Hepatocyte (in vitro differentiated cells): ENCODE measurements around the gene HSPBAP1. TPM values are rescaled to one million over a fixed set of nuclear protein-coding genes. Genes with fewer than 3 reads are reported as not detected.
A peak's percentile ranks its signal among the peaks of the same experiment; 100 is the strongest.

Source experiments
- DNase-seq: peaks from one replicate; pipeline ENCODE4 v3.0.0-alpha.2; 2016; ENCODE audit warnings: low spot score
- H2AFZ ChIP-seq: fragments of 200-600 bp; sonication (generic); 2 replicates; pipeline ENCODE4 v1.6.0; 2016; ENCODE audit warnings: antibody characterized with exemption, mild to moderate bottlenecking
- H3K27ac ChIP-seq: fragments of 200-600 bp; sonication (generic); 2 replicates; pipeline ENCODE4 v1.5.1; 2016; ENCODE audit warnings: mild to moderate bottlenecking
- H3K27me3 ChIP-seq: fragments of 200-600 bp; sonication (generic); 2 replicates; pipeline ENCODE4 v1.6.1; 2016
- H3K36me3 ChIP-seq: fragments of 200-600 bp; sonication (generic); replicated peaks from 2 replicates; pipeline ENCODE4 v1.5.1; 2016; ENCODE audit warnings: low read depth; ENCODE audit not compliant: insufficient read depth
- H3K4me1 ChIP-seq: fragments of 200-600 bp; sonication (generic); 2 replicates; pipeline ENCODE4 v1.5.1; 2016; ENCODE audit warnings: mild to moderate bottlenecking, moderate library complexity; ENCODE audit not compliant: insufficient read depth
- H3K4me2 ChIP-seq: fragments of 200-600 bp; sonication (generic); 2 replicates; pipeline ENCODE4 v1.6.0; 2016
- H3K4me3 ChIP-seq: fragments of 200-600 bp; sonication (generic); 2 replicates; pipeline ENCODE4 v1.5.1; 2016; ENCODE audit warnings: mild to moderate bottlenecking
- H3K79me2 ChIP-seq: fragments of 200-600 bp; sonication (generic); 2 replicates; pipeline ENCODE4 v1.6.0; 2017; ENCODE audit warnings: mild to moderate bottlenecking
- H3K9me2 ChIP-seq: fragments of 200-600 bp; sonication (generic); replicated peaks from 2 replicates; pipeline ENCODE4 v1.6.0; 2017; ENCODE audit warnings: mild to moderate bottlenecking; ENCODE audit not compliant: insufficient read depth
- H3K9me3 ChIP-seq: fragments of 200-600 bp; sonication (generic); 2 replicates; pipeline ENCODE4 v1.5.1; 2016; ENCODE audit warnings: low read depth, mild to moderate bottlenecking
- H4K20me1 ChIP-seq: fragments of 200-600 bp; sonication (generic); 2 replicates; pipeline ENCODE4 v1.6.0; 2016; ENCODE audit warnings: mild to moderate bottlenecking; ENCODE audit not compliant: insufficient read depth, poor library complexity, severe bottlenecking
- CTCF ChIP-seq: fragments of 200-600 bp; sonication (generic); IDR thresholded peaks from 2 replicates; pipeline ENCODE4 v1.5.1; 2016; ENCODE audit warnings: antibody characterized with exemption, mild to moderate bottlenecking; ENCODE audit not compliant: poor library complexity
- EZH2 ChIP-seq: fragments of 200-600 bp; sonication (generic); IDR thresholded peaks from 2 replicates; pipeline ENCODE4 v1.6.1; 2016; ENCODE audit warnings: antibody characterized with exemption, mild to moderate bottlenecking, borderline replicate concordance
- EZH2phosphoT487 ChIP-seq: fragments of 200-600 bp; sonication (generic); IDR thresholded peaks from one replicate; pipeline ENCODE4 v1.6.1; 2018; ENCODE audit warnings: antibody characterized with exemption, mild to moderate bottlenecking, low read depth, moderate library complexity; ENCODE audit not compliant: unreplicated experiment, severe bottlenecking
- WGBS: methylation state at CpG from one replicate; pipeline ENCODE4 v1.1.6; 2016; ENCODE audit warnings: low lambda C conversion rate; ENCODE audit errors: missing lambda C conversion rate; 5-methylcytosine and 5-hydroxymethylcytosine counted together
- polyA plus RNA-seq: library from polyadenylated mRNA; unstranded; fragments of >200 nt; fragmentation: Nextera tagmentation; extraction: Ambion mirVana; gene quantifications from 2 replicates; pipeline ENCODE4 v1.2.1, GENCODE V29; 2016
- total RNA-seq: library from RNA; depleted of rRNA; stranded (reverse); fragments of >200 nt; gene quantifications from 2 replicates; pipeline ENCODE4 v1.2.3, GENCODE V29; 2014

Gene HSPBAP1
- total and polyA plus RNA-seq, 2 experiments from 2014 or later = 6.2 to 11.0 TPM

- WGBS = 29% methylated on average over 11 of the region's 11 CpGs
Observed at GRCh38 chr3:122795674-122796195, 2.1 kb upstream of the HSPBAP1 start.

GRCh38 chr3:122794779-122795673 lies 1.4 kb upstream of the HSPBAP1 start, which contains the start of gene SLC49A4:
Gene SLC49A4, plus strand, starts transcription at chr3:122795069. Its CDS starts 124 bp downstream, at chr3:122795193.
- Histone ChIP-seq H3K36me3 (no peaks in the 10 kb centered on the region), H3K27me3 (no peaks in the 10 kb centered on the region), H2AFZ (peak within 1 kb of the TSS; percentile 85), H4K20me1 (no peaks in the 10 kb centered on the region), H3K4me3 (peak within 1 kb of the TSS; percentile 98), H3K79me2 (peaks cover 58% of the 10 kb centered on the region), H3K4me1 (peaks cover 12% of the 10 kb centered on the region), H3K9me2 (no peaks in the 10 kb centered on the region), H3K27ac (peak within 1 kb of the TSS; percentile 95), H3K9me3 (no peaks in the 10 kb centered on the region), H3K4me2 (peak within 1 kb of the TSS; percentile 90)
- TF ChIP-seq EZH2 = no peak
- TF ChIP-seq CTCF = no peak
- TF ChIP-seq EZH2phosphoT487 = no peak
- peak; percentile 92 for DNase-seq
- 2% methylated on average over 73 of the region's 84 CpGs for WGBS

More at GRCh38 chr3:122795674-122796195, 2.1 kb upstream of the HSPBAP1 start:
- Histone ChIP-seq H3K9me2 (no peaks in the 10 kb centered on the region), H3K4me1 (peaks cover 12% of the 10 kb centered on the region), H3K9me3 (no peaks in the 10 kb centered on the region), H3K27ac (peak overlapping the region; percentile 95), H3K27me3 (no peaks in the 10 kb centered on the region), H3K4me2 (peak overlapping the region; percentile 90), H3K79me2 (peaks cover 65% of the 10 kb centered on the region), H4K20me1 (no peaks in the 10 kb centered on the region), H3K4me3 (peak overlapping the region; percentile 98), H2AFZ (peak overlapping the region; percentile 85), H3K36me3 (no peaks in the 10 kb centered on the region)
- no peak for DNase-seq
- TF ChIP-seq EZH2phosphoT487 (no peak), CTCF (no peak), EZH2 (no peak)

- WGBS = under 1% methylated on average over 6 of the region's 6 CpGs
- no peaks in the 10 kb centered on the region for H3K27me3 ChIP-seq
- no peaks in the 10 kb centered on the region for H3K9me2 ChIP-seq
- no peaks in the 10 kb centered on the region for H3K9me3 ChIP-seq
- TF ChIP-seq CTCF = no peak
- peaks cover 52% of the 10 kb centered on the region for H3K79me2 ChIP-seq
- H4K20me1 ChIP-seq = no peaks in the 10 kb centered on the region
- H2AFZ ChIP-seq = peak overlapping the region; percentile 85
- H3K36me3 ChIP-seq = no peaks in the 10 kb centered on the region
- peak overlapping the region; percentile 95 for H3K27ac ChIP-seq
- H3K4me2 ChIP-seq = peak overlapping the region; percentile 90
- peaks cover 12% of the 10 kb centered on the region for H3K4me1 ChIP-seq
- DNase-seq = no peak
- peak overlapping the region; percentile 98 for H3K4me3 ChIP-seq
Observed at GRCh38 chr3:122794483-122794778, 800 bp upstream of the HSPBAP1 start.
